Nephron progenitor cell (in vitro differentiated cells): Measurements from ENCODE around the gene GGA2.

Experiments
- DNase-seq: peaks from one replicate; pipeline ENCODE4 v3.0.0; 2021
- H3K27ac Mint-ChIP-seq: 2 replicates; pipeline ENCODE4 v1.8.0; 2021; ENCODE audit warnings: mild to moderate bottlenecking, moderate library complexity, mixed read lengths
- H3K27me3 Mint-ChIP-seq: 2 replicates; pipeline ENCODE4 v1.8.0; 2021; ENCODE audit warnings: mild to moderate bottlenecking, low read depth, mixed read lengths; ENCODE audit not compliant: poor library complexity
- H3K36me3 Mint-ChIP-seq: 2 replicates; pipeline ENCODE4 v1.8.0; 2021; ENCODE audit warnings: low read depth, mixed read lengths
- H3K4me1 Mint-ChIP-seq: 2 replicates; pipeline ENCODE4 v1.8.0; 2021; ENCODE audit warnings: mixed read lengths
- H3K4me3 Mint-ChIP-seq: 2 replicates; pipeline ENCODE4 v1.8.0; 2021; ENCODE audit warnings: mild to moderate bottlenecking, moderate library complexity, mixed read lengths
- H3K9me3 Mint-ChIP-seq: 2 replicates; pipeline ENCODE4 v1.8.0; 2021; ENCODE audit warnings: mild to moderate bottlenecking, moderate library complexity, mixed read lengths
- TF ChIP-seq, protein P1 (sequence below): fragments of 200-600 bp; sonication (generic); IDR thresholded peaks from 2 replicates; pipeline ENCODE4 v1.5.0; 2021; ENCODE audit warnings: antibody characterized with exemption

The GGA2 gene

DNA sequence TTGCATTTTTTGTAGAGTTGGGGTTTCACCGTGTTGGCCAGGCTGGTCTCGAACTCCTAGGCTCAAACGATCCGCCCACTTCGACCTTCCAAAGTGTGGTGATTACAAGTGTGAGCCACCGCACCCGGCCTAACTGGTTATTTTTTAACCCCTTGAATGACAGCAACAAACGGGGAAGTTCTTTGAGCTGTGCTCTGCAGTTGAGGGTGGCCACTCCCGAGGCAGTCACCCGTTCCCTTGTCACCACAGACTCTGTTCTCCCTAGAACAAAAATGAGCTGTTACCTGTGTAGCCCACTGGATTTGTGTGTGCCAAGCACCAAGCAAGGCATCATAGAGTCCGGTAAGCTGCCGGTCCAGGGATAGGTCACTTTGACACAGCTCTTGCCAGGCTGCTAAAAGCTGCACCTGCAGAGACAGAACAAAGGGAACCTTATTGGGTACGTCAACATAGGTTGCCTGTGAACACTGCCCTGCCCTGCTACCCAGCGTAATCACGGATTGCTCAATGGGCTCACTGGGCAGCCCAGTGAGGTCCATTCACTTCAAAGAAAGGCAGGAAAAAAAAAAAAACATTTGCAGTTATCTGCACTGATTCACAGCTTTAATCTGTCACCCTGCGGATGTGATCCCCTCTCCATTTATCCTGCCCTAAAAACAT lies 76.9 kb downstream of the GGA2 start:
- H3K36me3 Mint-ChIP-seq, result peaks cover 43% of the 10 kb centered on the region
- peaks cover 2% of the 10 kb centered on the region for H3K27me3 Mint-ChIP-seq
- H3K9me3 Mint-ChIP-seq, result no peaks in the 10 kb centered on the region
- no peaks in the 10 kb centered on the region for H3K4me1 Mint-ChIP-seq
- DNase-seq, result no peak
- TF ChIP-seq, protein P1, sequence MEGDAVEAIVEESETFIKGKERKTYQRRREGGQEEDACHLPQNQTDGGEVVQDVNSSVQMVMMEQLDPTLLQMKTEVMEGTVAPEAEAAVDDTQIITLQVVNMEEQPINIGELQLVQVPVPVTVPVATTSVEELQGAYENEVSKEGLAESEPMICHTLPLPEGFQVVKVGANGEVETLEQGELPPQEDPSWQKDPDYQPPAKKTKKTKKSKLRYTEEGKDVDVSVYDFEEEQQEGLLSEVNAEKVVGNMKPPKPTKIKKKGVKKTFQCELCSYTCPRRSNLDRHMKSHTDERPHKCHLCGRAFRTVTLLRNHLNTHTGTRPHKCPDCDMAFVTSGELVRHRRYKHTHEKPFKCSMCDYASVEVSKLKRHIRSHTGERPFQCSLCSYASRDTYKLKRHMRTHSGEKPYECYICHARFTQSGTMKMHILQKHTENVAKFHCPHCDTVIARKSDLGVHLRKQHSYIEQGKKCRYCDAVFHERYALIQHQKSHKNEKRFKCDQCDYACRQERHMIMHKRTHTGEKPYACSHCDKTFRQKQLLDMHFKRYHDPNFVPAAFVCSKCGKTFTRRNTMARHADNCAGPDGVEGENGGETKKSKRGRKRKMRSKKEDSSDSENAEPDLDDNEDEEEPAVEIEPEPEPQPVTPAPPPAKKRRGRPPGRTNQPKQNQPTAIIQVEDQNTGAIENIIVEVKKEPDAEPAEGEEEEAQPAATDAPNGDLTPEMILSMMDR, result no peak
- no peak overlapping the region for H3K4me3 Mint-ChIP-seq
- no peak overlapping the region for H3K27ac Mint-ChIP-seq

DNA sequence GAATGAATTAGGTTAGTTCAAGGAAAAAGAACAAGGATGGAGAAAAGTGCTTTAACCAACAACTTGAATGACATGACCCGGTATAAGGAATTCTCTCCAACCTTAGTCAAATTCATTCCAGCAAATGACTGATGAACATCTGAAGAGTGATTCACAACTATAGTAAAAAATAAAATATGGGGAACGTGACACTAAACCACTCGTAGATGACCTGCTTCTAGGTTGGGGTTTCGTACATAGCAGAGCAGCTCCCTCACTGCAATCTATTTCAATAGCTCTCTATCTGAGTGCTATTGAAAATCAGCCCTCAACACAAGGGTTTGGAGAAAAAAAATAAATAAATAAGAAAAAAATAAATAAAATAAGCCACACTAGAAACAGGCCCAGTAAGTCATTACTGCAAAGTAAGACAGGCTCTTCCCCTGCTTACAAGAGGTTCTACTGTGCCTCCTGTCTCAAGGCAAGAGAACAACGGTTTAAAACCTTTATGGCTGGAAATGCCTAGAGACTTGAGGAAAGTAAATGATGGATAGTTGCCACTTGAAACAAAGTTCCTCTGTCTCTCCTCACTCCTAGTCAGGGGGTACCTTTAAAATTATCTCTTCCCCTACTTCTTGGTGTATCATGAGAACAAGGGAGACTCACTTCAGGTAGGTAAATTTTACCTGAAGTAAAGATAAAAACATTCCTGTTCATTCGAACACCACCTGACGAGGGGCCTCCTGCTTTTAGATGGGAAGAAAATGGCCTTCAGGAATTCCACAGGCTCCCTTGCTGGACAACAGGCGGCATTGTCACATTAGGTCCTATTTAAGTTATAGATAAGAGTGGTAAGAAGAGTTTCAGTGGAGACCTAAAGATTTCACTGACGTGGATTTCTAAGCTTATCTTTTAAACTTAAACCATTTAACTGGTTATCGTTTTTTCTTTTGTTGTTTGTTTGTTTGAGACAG lies 77.8 kb downstream of the GGA2 start:
- H3K27me3 Mint-ChIP-seq, result peaks cover 2% of the 10 kb centered on the region
- no peak overlapping the region for H3K27ac Mint-ChIP-seq
- no peaks in the 10 kb centered on the region for H3K9me3 Mint-ChIP-seq
- H3K4me1 Mint-ChIP-seq, result no peaks in the 10 kb centered on the region
- TF ChIP-seq, protein P1, result no peak
- H3K36me3 Mint-ChIP-seq, result peaks cover 41% of the 10 kb centered on the region
- DNase-seq, result no peak
- no peak overlapping the region for H3K4me3 Mint-ChIP-seq

DNA sequence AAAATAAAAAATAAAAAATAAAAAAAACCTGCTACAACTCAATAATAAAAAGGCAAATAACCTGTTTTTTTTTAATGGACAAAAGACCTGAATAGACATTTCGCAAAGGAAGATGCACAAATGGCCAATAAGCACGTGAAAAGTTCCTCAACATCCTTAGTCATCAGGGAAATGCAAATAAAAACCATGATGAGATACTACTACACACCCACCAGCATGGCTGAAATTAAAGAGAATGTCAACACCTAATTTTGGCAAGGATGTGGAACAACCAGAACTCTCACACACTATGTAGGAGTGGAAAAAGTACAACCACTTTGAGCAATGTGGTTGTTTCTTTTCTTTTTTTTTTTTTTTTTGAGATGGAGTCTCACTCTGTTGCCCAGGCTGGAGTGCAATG lies 81.9 kb downstream of the GGA2 start:
- no peak overlapping the region for H3K4me3 Mint-ChIP-seq

DNA sequence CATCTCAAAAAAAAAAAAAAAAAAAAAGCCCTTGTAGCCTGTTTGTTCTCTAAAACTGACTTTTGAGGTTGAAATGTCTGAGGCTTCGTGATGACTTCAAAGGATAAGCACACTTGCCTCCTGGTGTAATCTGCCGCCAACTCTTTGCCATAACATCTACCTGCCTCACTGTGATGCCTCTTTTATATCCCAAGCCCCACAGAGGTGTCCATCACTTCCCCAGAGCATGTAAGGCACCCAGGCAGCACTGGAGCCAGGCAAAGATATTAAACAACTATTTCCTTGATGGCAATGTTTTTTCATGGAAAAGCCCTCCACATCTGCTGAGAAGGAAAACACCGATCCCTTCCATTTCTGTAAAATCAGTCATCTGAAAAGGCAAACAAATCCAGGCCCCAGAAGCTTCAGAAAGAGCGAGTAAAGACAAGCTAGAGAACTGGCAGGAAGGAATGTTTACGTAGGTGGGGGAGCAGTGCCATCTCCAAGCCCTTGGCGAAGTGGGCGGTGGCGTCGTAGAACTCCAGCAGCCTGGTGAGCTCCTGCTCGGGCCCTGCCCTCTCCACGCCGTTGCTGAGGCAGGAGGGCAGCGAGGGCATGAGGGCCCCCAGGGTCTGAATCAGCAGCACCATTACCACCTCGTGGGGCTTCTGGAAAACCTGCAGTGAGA lies 85.9 kb downstream of the GGA2 start:
- H3K4me1 Mint-ChIP-seq, result peaks cover 6% of the 10 kb centered on the region
- peak overlapping the region; percentile 45 for H3K27ac Mint-ChIP-seq
- no peak for DNase-seq
- H3K36me3 Mint-ChIP-seq, result peaks cover 43% of the 10 kb centered on the region
- H3K27me3 Mint-ChIP-seq, result no peaks in the 10 kb centered on the region
- TF ChIP-seq, protein P1, result no peak
- no peaks in the 10 kb centered on the region for H3K9me3 Mint-ChIP-seq
- no peak overlapping the region for H3K4me3 Mint-ChIP-seq

More for the DNA sequence above, 81.9 kb downstream of the GGA2 start:
- Mint-ChIP-seq H3K9me3 (no peaks in the 10 kb centered on the region), H3K4me1 (peaks cover 6% of the 10 kb centered on the region), H3K27ac (no peak overlapping the region), H3K27me3 (no peaks in the 10 kb centered on the region), H3K36me3 (peaks cover 47% of the 10 kb centered on the region)
- DNase-seq, result no peak
- TF ChIP-seq, protein P1, result no peak

DNA sequence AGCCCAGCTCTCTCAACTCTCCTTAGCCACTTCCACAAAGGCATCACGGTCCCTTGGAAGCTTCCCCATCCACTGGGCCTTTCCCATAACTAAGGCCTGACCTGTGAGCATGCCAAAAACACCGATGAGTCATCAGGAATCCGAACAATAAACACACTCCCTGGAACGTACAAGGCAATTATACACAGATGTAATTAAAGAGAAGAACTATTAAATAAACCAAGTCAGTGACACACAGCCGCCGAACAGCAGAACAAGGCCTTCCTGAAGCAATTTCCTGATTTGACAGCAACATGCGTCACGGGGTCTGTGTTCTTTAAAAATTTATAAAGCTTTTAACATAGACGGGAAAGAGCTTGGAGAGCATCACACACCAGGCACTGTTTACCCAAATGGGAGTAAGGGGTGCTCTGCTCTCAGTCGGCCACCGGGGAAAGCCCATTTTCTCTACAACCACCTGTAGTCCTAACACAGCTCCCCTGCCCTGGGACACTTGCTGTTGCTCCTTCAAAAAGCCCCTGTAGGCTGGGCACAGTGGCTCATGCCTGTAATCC lies 86.7 kb downstream of the GGA2 start:
- TF ChIP-seq, protein P1, result no peak
- no peaks in the 10 kb centered on the region for H3K9me3 Mint-ChIP-seq
- no peaks in the 10 kb centered on the region for H3K27me3 Mint-ChIP-seq
- peaks cover 37% of the 10 kb centered on the region for H3K36me3 Mint-ChIP-seq
- no peak for DNase-seq
- H3K4me3 Mint-ChIP-seq, result no peak overlapping the region
- H3K4me1 Mint-ChIP-seq, result peaks cover 6% of the 10 kb centered on the region
- no peak overlapping the region for H3K27ac Mint-ChIP-seq
